B cell (primary cell): ENCODE measurements around the gene MORN1. TPM values are rescaled to one million over a fixed set of nuclear protein-coding genes. Genes with fewer than 3 reads are reported as not detected.

Source experiments
- ATAC-seq: fragments of 200-7000 bp; cut with Tn5 transposase; one replicate; pipeline ENCODE4 v1.10.0; 2021; ENCODE audit warnings: low read depth, mild to moderate bottlenecking, moderate number of reproducible peaks, moderate library complexity
- CTCF ChIA-PET: fragments of 350-600 bp; sonication (Branson Sonifier 250); formaldehyde crosslinking; loops from one replicate; lab custom pipeline; 2021; ENCODE audit warnings: antibody characterized with exemption, inconsistent platforms; lab: Charles Lee
- POLR2A ChIA-PET: fragments of 350-600 bp; sonication (Branson Sonifier 250); formaldehyde crosslinking; loops from one replicate; lab custom pipeline; 2021; ENCODE audit warnings: antibody characterized with exemption; lab: Charles Lee
- DNase-seq: peaks from one replicate; pipeline ENCODE4 v3.0.0; 2013
- H2AFZ ChIP-seq: 2 replicates; pipeline ENCODE4 v1.6.1; 2012; ENCODE audit warnings: mild to moderate bottlenecking, low read depth, low read length; ENCODE audit not compliant: insufficient read depth, poor library complexity, severe bottlenecking
- H3K27ac ChIP-seq, 2 donors: 1 replicate in 1 of 2; 2 replicates in 1 of 2; pipeline ENCODE4 v1.5.1; 2012 to 2013; ENCODE audit warnings: low read length in 2 of 2, mild to moderate bottlenecking in 2 of 2, moderate library complexity in 1 of 2
- H3K27me3 ChIP-seq, 4 experiments: fragments of 200-600 bp in 1 of 4; sonication (generic) in 1 of 4; replicated peaks in 1 of 4; 1 replicate in 2 of 4; 2 replicates in 2 of 4; pipeline versions ENCODE4 v1.6.1 to v1.7.0; 2013 to 2016; ENCODE audit warnings: low read length in 3 of 4, mild to moderate bottlenecking in 2 of 4, mixed read lengths in 1 of 4, moderate library complexity in 1 of 4; ENCODE audit not compliant: insufficient read depth in 4 of 4, control insufficient read depth in 3 of 4; ENCODE audit errors: control extremely low read depth in 1 of 4
- H3K36me3 ChIP-seq, 2 experiments: replicated peaks in 1 of 2; 1 replicate in 1 of 2; 2 replicates in 1 of 2; pipeline versions ENCODE4 v1.6.1 to v1.7.1; 2013; ENCODE audit warnings: low read length in 1 of 2; ENCODE audit not compliant: insufficient read depth in 2 of 2, control insufficient read depth in 1 of 2; ENCODE audit errors: control extremely low read depth in 1 of 2, extremely low read depth in 1 of 2
- H3K4me1 ChIP-seq, 2 donors: fragments of 200-600 bp in 1 of 2; sonication (generic) in 1 of 2; 1 replicate in 1 of 2; 2 replicates in 1 of 2; pipeline versions ENCODE4 v1.5.1 to v1.6.1; 2013 to 2017; ENCODE audit warnings: low read length in 2 of 2; ENCODE audit not compliant: control insufficient read depth in 2 of 2, insufficient read depth in 2 of 2
- H3K4me2 ChIP-seq: replicated peaks from 2 replicates; pipeline ENCODE3; 2012; ENCODE audit warnings: mild to moderate bottlenecking, low read depth, low read length; ENCODE audit not compliant: poor library complexity, severe bottlenecking
- H3K4me3 ChIP-seq, 5 experiments: fragments of 200-600 bp in 1 of 5; sonication (generic) in 1 of 5; 1 replicate in 3 of 5; 2 replicates in 2 of 5; pipeline versions ENCODE4 v1.5.1 to v1.7.0; 2011 to 2016; ENCODE audit warnings: low read length in 4 of 5, mild to moderate bottlenecking in 4 of 5, low read depth in 2 of 5, control low read depth in 1 of 5, moderate library complexity in 1 of 5; ENCODE audit not compliant: insufficient read depth in 1 of 5; ENCODE audit errors: control extremely low read depth in 1 of 5, extremely low read depth in 1 of 5
- H3K79me2 ChIP-seq: fragments of 200-600 bp; sonication (generic); one replicate; pipeline ENCODE4 v1.6.0; 2016; ENCODE audit warnings: low read length; ENCODE audit not compliant: control insufficient read depth, insufficient read depth
- H3K9ac ChIP-seq: fragments of 200-600 bp; sonication (generic); 2 replicates; pipeline ENCODE4 v1.6.1; 2017; ENCODE audit warnings: mild to moderate bottlenecking, low read length, moderate library complexity
- H3K9me3 ChIP-seq, 3 donors: one replicate each; pipeline versions ENCODE4 v1.6.1 to v1.7.1; 2013; ENCODE audit warnings: low read length in 2 of 3; ENCODE audit not compliant: control insufficient read depth in 2 of 3, insufficient read depth in 1 of 3; ENCODE audit errors: control extremely low read depth in 1 of 3
- H4K20me1 ChIP-seq: 2 replicates; pipeline ENCODE4 v1.6.0; 2012; ENCODE audit warnings: mild to moderate bottlenecking, low read length; ENCODE audit not compliant: insufficient read depth, control insufficient read depth, poor library complexity, severe bottlenecking
- H3K27ac Mint-ChIP-seq: one replicate; pipeline ENCODE4 v1.8.0; 2021; ENCODE audit warnings: mixed read lengths
- H3K27me3 Mint-ChIP-seq: one replicate; pipeline ENCODE4 v1.8.0; 2021; ENCODE audit warnings: mixed read lengths
- H3K4me1 Mint-ChIP-seq: one replicate; pipeline ENCODE4 v1.8.0; 2021; ENCODE audit warnings: mixed read lengths
- H3K4me3 Mint-ChIP-seq: one replicate; pipeline ENCODE4 v1.8.0; 2021; ENCODE audit warnings: mixed read lengths
- H3K9me3 Mint-ChIP-seq: one replicate; pipeline ENCODE4 v1.8.0; 2022; ENCODE audit warnings: mixed read lengths; ENCODE audit not compliant: insufficient read depth
- CTCF ChIP-seq: fragments of 200-600 bp; IDR thresholded peaks from one replicate; pipeline ENCODE4 v1.8.0; 2022; ENCODE audit warnings: antibody characterized with exemption, mild to moderate bottlenecking
- EZH2 ChIP-seq: IDR thresholded peaks from 2 replicates; pipeline ENCODE4 v1.6.1; 2012; ENCODE audit warnings: borderline replicate concordance, low read depth, mild to moderate bottlenecking, moderate library complexity, low read length; ENCODE audit not compliant: insufficient read depth, poor library complexity, severe bottlenecking
- WGBS: methylation state at CpG from one replicate; pipeline ENCODE4 v1.1.5; 2013; ENCODE audit warnings: missing lambda C conversion rate; ENCODE audit not compliant: insufficient coverage; 5-methylcytosine and 5-hydroxymethylcytosine counted together
- intact Hi-C: fragments of 100-400 bp; cut with micrococcal nuclease; formaldehyde crosslinking; loops from one replicate; pipeline ENCODE4 v1.10.0; 2022
- polyA plus RNA-seq: library from polyadenylated mRNA; depleted of rRNA; stranded (reverse); fragments of >200 nt; gene quantifications from 2 replicates; pipeline ENCODE4 v1.2.3, GENCODE V29; 2012
- total RNA-seq, 2 donors: library from RNA; stranded (reverse); fragments of 120-200 nt in 1 of 2; gene quantifications; 1 replicate in 1 of 2; 2 replicates in 1 of 2; pipeline versions ENCODE4 v1.2.3 to v1.2.4, GENCODE V29; 2013 to 2022

The MORN1 gene
- total and polyA plus RNA-seq, 2 donors (not counting 1 experiment from before 2014, with no cell fraction given) = 10.2 to 32.6 TPM

- Histone ChIP-seq H3K27ac (no peak overlapping the region), H3K79me2 (no peaks in the 10 kb centered on the region), H3K9ac (no peak overlapping the region), H3K27me3 (peaks cover 0 to 10% (median 0%) of the 10 kb centered on the region in 4 experiments), H3K36me3 (no peaks in the 10 kb centered on the region), H4K20me1 (no peaks in the 10 kb centered on the region), H3K9me3 (peaks cover 0 to 19% (median 8%) of the 10 kb centered on the region in 3 donors), H3K4me2 (no peak overlapping the region), H2AFZ (no peak overlapping the region), H3K4me3 (no peak overlapping the region), H3K4me1 (no peaks in the 10 kb centered on the region)
- intact Hi-C loops = no loop called here
- Mint-ChIP-seq H3K4me1 (no peaks in the 10 kb centered on the region), H3K9me3 (no peaks in the 10 kb centered on the region), H3K4me3 (no peak overlapping the region), H3K27ac (no peak overlapping the region), H3K27me3 (no peaks in the 10 kb centered on the region)
- ChIA-PET CTCF (no interaction called here), POLR2A (no interaction called here)
- no peak for DNase-seq
- TF ChIP-seq CTCF = no peak
- TF ChIP-seq EZH2 = no peak
- 91% methylated on average over 13 of the region's 13 CpGs for WGBS
- ATAC-seq = no peak
Measured at GRCh38 chr1:2433196-2433595, 41.8 kb upstream of the MORN1 start.

GRCh38 chr1:2432441-2432844, 41.1 kb upstream of the MORN1 start:
- Mint-ChIP-seq H3K4me1 (no peaks in the 10 kb centered on the region), H3K4me3 (no peak overlapping the region), H3K9me3 (no peaks in the 10 kb centered on the region), H3K27me3 (no peaks in the 10 kb centered on the region), H3K27ac (no peak overlapping the region)
- ChIA-PET CTCF (no interaction called here), POLR2A (no interaction called here)
- no peak overlapping the region for H3K4me3 ChIP-seq
- H3K27ac ChIP-seq = no peak overlapping the region
- H3K9me3 ChIP-seq = peaks cover 0 to 19% (median 8%) of the 10 kb centered on the region in 3 donors
- TF ChIP-seq CTCF = no peak
- TF ChIP-seq EZH2 = no peak
- H3K27me3 ChIP-seq = peaks cover 0 to 10% (median 0%) of the 10 kb centered on the region in 4 experiments
- H2AFZ ChIP-seq = no peak overlapping the region
- H3K4me1 ChIP-seq = no peaks in the 10 kb centered on the region
- no peaks in the 10 kb centered on the region for H3K79me2 ChIP-seq
- H4K20me1 ChIP-seq = no peaks in the 10 kb centered on the region
- no peak overlapping the region for H3K9ac ChIP-seq
- intact Hi-C loops = no loop called here
- no peak for ATAC-seq
- no peak overlapping the region for H3K4me2 ChIP-seq
- H3K36me3 ChIP-seq = no peaks in the 10 kb centered on the region
- 89% methylated on average over 16 of the region's 16 CpGs for WGBS
- DNase-seq = no peak
